ENCODE measurements around the gene VEPH1. TPM values are rescaled to one million over a fixed set of nuclear protein-coding genes. Genes with fewer than 3 reads are reported as not detected.

VEPH1 gene
- total RNA-seq, 4 donors from 2014 or later = 0.07 TPM; not detected in 3

- Histone ChIP-seq H3K27me3 (no peaks in the 10 kb centered on the region), H3K36me3 (no peaks in the 10 kb centered on the region)
- ATAC-seq = no peak
Measured at GRCh38 chr3:157514371-157514895, 11.2 kb upstream of the VEPH1 start.

GRCh38 chr3:157513585-157513984 lies 10.4 kb upstream of the VEPH1 start:
- Histone ChIP-seq H3K36me3 (no peaks in the 10 kb centered on the region), H3K27ac (no peak overlapping the region), H3K4me3 (no peak overlapping the region), H3K9me3 (no peaks in the 10 kb centered on the region), H3K27me3 (no peaks in the 10 kb centered on the region), H3K4me1 (no peaks in the 10 kb centered on the region)
- intact Hi-C loops (cut with DNase I; ENCODE audit: low total_unique reads) = no loop called here
- TF ChIP-seq POLR2A (IDR thresholded peaks at IDR 0.05) = no peak
- TF ChIP-seq, protein P1, sequence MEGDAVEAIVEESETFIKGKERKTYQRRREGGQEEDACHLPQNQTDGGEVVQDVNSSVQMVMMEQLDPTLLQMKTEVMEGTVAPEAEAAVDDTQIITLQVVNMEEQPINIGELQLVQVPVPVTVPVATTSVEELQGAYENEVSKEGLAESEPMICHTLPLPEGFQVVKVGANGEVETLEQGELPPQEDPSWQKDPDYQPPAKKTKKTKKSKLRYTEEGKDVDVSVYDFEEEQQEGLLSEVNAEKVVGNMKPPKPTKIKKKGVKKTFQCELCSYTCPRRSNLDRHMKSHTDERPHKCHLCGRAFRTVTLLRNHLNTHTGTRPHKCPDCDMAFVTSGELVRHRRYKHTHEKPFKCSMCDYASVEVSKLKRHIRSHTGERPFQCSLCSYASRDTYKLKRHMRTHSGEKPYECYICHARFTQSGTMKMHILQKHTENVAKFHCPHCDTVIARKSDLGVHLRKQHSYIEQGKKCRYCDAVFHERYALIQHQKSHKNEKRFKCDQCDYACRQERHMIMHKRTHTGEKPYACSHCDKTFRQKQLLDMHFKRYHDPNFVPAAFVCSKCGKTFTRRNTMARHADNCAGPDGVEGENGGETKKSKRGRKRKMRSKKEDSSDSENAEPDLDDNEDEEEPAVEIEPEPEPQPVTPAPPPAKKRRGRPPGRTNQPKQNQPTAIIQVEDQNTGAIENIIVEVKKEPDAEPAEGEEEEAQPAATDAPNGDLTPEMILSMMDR (IDR thresholded peaks at IDR 0.05 in 4 of 5, conservative IDR thresholded peaks at IDR 0.05 in 1 of 5) = no peak
- ATAC-seq (no peak), DNase-seq (no peak)
- in situ Hi-C loops (cut with MboI; ENCODE audit: low sequenced_read_pairs in 4 of 4) = no loop called here

More at GRCh38 chr3:157514371-157514895, 11.2 kb upstream of the VEPH1 start:
- H3K4me3 ChIP-seq = no peak overlapping the region
- no peak overlapping the region for H3K27ac ChIP-seq
- in situ Hi-C loops (cut with MboI; ENCODE audit: low sequenced_read_pairs in 4 of 4) = no loop called here
- TF ChIP-seq POLR2A (IDR thresholded peaks at IDR 0.05) = no peak
- TF ChIP-seq, protein P1 (IDR thresholded peaks at IDR 0.05 in 4 of 5, conservative IDR thresholded peaks at IDR 0.05 in 1 of 5) = no peak
- no peak for DNase-seq
- no peaks in the 10 kb centered on the region for H3K9me3 ChIP-seq
- H3K4me1 ChIP-seq = no peaks in the 10 kb centered on the region
- intact Hi-C loops (cut with DNase I; ENCODE audit: low total_unique reads) = no loop called here

- H3K4me3 ChIP-seq = no peak overlapping the region
- in situ Hi-C loops (cut with MboI; ENCODE audit: low sequenced_read_pairs in 4 of 4) (no loop called here), intact Hi-C loops (cut with DNase I; ENCODE audit: low total_unique reads) (no loop called here)
- H3K9me3 ChIP-seq = no peaks in the 10 kb centered on the region
- TF ChIP-seq, protein P1 (IDR thresholded peaks at IDR 0.05 in 4 of 5, conservative IDR thresholded peaks at IDR 0.05 in 1 of 5) = no peak
- no peak for TF ChIP-seq POLR2A (IDR thresholded peaks at IDR 0.05)
- DNase-seq (no peak), ATAC-seq (no peak)
- H3K27ac ChIP-seq = no peak overlapping the region
- no peaks in the 10 kb centered on the region for H3K27me3 ChIP-seq
- no peaks in the 10 kb centered on the region for H3K36me3 ChIP-seq
- H3K4me1 ChIP-seq = no peaks in the 10 kb centered on the region
Measured at GRCh38 chr3:157512534-157512933, 9.3 kb upstream of the VEPH1 start.

GRCh38 chr3:157508461-157508860 lies 5.2 kb upstream of the VEPH1 start:
- Histone ChIP-seq H3K36me3 (no peaks in the 10 kb centered on the region), H3K4me1 (no peaks in the 10 kb centered on the region), H3K27ac (no peak overlapping the region), H3K27me3 (no peaks in the 10 kb centered on the region), H3K9me3 (no peaks in the 10 kb centered on the region), H3K4me3 (no peak overlapping the region)
- in situ Hi-C loops (cut with MboI; ENCODE audit: low sequenced_read_pairs in 4 of 4) = no loop called here
- no peak for DNase-seq
- no peak for ATAC-seq
- intact Hi-C loops (cut with DNase I; ENCODE audit: low total_unique reads) = no loop called here
- TF ChIP-seq, protein P1 (IDR thresholded peaks at IDR 0.05 in 4 of 5, conservative IDR thresholded peaks at IDR 0.05 in 1 of 5) = no peak
- no peak for TF ChIP-seq POLR2A (IDR thresholded peaks at IDR 0.05)

- Histone ChIP-seq H3K4me3 (no peak overlapping the region), H3K4me1 (peaks cover 0 to 8% of the 10 kb centered on the region in 2 donors), H3K27ac (no peak overlapping the region), H3K36me3 (no peaks in the 10 kb centered on the region), H3K27me3 (peaks cover 0 to 6% (median 0%) of the 10 kb centered on the region in 3 donors), H3K9me3 (no peaks in the 10 kb centered on the region)
- in situ Hi-C loops (cut with MboI; ENCODE audit: low sequenced_read_pairs in 4 of 4) (no loop called here), intact Hi-C loops (cut with DNase I; ENCODE audit: low total_unique reads) (no loop called here)
- no peak for ATAC-seq
- TF ChIP-seq, protein P1 (IDR thresholded peaks at IDR 0.05 in 4 of 5, conservative IDR thresholded peaks at IDR 0.05 in 1 of 5) = no peak
- no peak for TF ChIP-seq POLR2A (IDR thresholded peaks at IDR 0.05)
- DNase-seq = no peak
Measured at GRCh38 chr3:157501863-157502262, 1.4 kb downstream of the VEPH1 start.

All from gastrocnemius medialis (tissue), 4 donors.